ENCODE data around the gene CNMD. TPM values are rescaled to one million over a fixed set of nuclear protein-coding genes. Genes with fewer than 3 reads are reported as not detected.

Gene CNMD
- total and polyA plus RNA-seq, 2 of the 4 experiments (the other 2 are of a cell fraction): not detected

- Histone ChIP-seq H3K27ac (ENCODE audit: insufficient read depth, low read length) (no peak overlapping the region), H2AK9ac (replicated peaks; ENCODE audit: low read depth, low read length, poor library complexity) (no peak overlapping the region), H3K23ac (ENCODE audit: low read depth, low read length) (no peak overlapping the region), H2AFZ (replicated peaks; ENCODE audit: low read length, poor library complexity) (no peak overlapping the region), H2AK5ac (ENCODE audit: low read depth, low read length) (no peak overlapping the region), H3K4me2 (ENCODE audit: low read depth, low read length) (no peak overlapping the region), H3K18ac (ENCODE audit: low read depth, low read length) (no peak overlapping the region), H3K4ac (ENCODE audit: low read depth, low read length) (no peak overlapping the region), H3K9me1 (ENCODE audit: insufficient read depth, low read length) (no peaks in the 10 kb centered on the region), H3K4me1 (ENCODE audit: control insufficient read depth, insufficient read depth, low read length) (no peaks in the 10 kb centered on the region), H3K36me3 (ENCODE audit: control insufficient read depth, insufficient read depth, low read length) (no peaks in the 10 kb centered on the region), H4K91ac (ENCODE audit: insufficient read depth, low read depth, low read length) (no peak overlapping the region), H3K56ac (ENCODE audit: extremely low read depth, insufficient read depth, low read length) (no peak overlapping the region), H3K79me1 (ENCODE audit: low read depth in 1 of 2, low read length in 2 of 2) (no peaks in the 10 kb centered on the region), H2BK20ac (ENCODE audit: low read depth, low read length) (no peak overlapping the region), H3K9ac (ENCODE audit: low read depth, low read length) (no peak overlapping the region), H3K9me3 (ENCODE audit: control insufficient read depth, insufficient read depth, low read length) (no peaks in the 10 kb centered on the region), H3K14ac (replicated peaks; ENCODE audit: low read depth, low read length) (no peak overlapping the region), H2BK15ac (ENCODE audit: low read depth, low read length) (no peak overlapping the region), H4K5ac (ENCODE audit: low read depth, low read length) (no peak overlapping the region), H4K20me1 (ENCODE audit: insufficient read depth, low read length) (no peaks in the 10 kb centered on the region), H4K8ac (ENCODE audit: low read depth in 2 of 2, low read length in 2 of 2) (no peak overlapping the region), H2BK5ac (ENCODE audit: low read depth, low read length, poor library complexity, severe bottlenecking) (no peak overlapping the region), H3K27me3 (ENCODE audit: control insufficient read depth, insufficient read depth, low read length) (no peaks in the 10 kb centered on the region), H2BK120ac (ENCODE audit: low read depth, low read length) (no peak overlapping the region), H3K4me3 (ENCODE audit: insufficient read depth, low read depth, low read length) (no peak overlapping the region)
- intact Hi-C loops (cut with micrococcal nuclease) (no loop called here), in situ Hi-C loops (cut with MboI; ENCODE audit: low sequenced_read_pairs) (no loop called here), dilution Hi-C loops (cut with HindIII; ENCODE audit: low sequenced_read_pairs, unreplicated experiment) (no loop called here)
- no peak for DNase-seq
- no TSS peak for BruUV-seq (replicated peaks)
- TF ChIP-seq CEBPB (IDR thresholded peaks at IDR 0.05; ENCODE audit: low read depth, low read length): no peak
- ATAC-seq (ENCODE audit: low read depth): no peak
- WGBS, 2 experiments (ENCODE audit: extremely low coverage in 2 of 2, insufficient read length in 1 of 2): no CpG with 5 or more reads among the region's 4 CpGs
- ChIA-PET POLR2A (ENCODE audit: unreplicated experiment) (no interaction called here), CTCF (no interaction called here)
Observed at GRCh38 chr13:52767949-52768516, 28.4 kb upstream of the CNMD start.
